HCT116 (cell line): ENCODE results near the gene METTL25B. TPM values are rescaled to one million over a fixed set of nuclear protein-coding genes. Genes with fewer than 3 reads are reported as not detected.

Experiments used
- ATAC-seq: fragments of 200-7000 bp; cut with Tn5 transposase; 2 replicates; pipeline ENCODE4 v1.9.1; 2020; ENCODE audit warnings: mild to moderate bottlenecking, moderate library complexity
- BruUV-seq: library from RNA; stranded (reverse); fragments of 400-500 nt; replicated peaks from 2 replicates; lab custom pipeline; 2021; lab: Mats Ljungman, UMichigan
- CTCF ChIA-PET: fragments of 300-600 bp; sonication (Branson Sonifier 250); formaldehyde crosslinking; loops from one replicate; lab custom pipeline; 2021; ENCODE audit warnings: antibody characterized with exemption; lab: Charles Lee
- POLR2A ChIA-PET: fragments of 300-600, 350-600 bp; sonication (Branson Sonifier 250); formaldehyde crosslinking; loops from one replicate; lab custom pipeline; 2021; ENCODE audit warnings: antibody characterized with exemption; lab: Charles Lee
- RAD21 ChIA-PET, 2 experiments: fragments of 300-600 bp; sonication (Branson Sonifier 250); formaldehyde crosslinking; loops; one replicate each; lab custom pipeline; 2023; ENCODE audit warnings: low total read pairs in 2 of 2; ENCODE audit not compliant: uncharacterized antibody in 2 of 2, unreplicated experiment in 2 of 2, low non-redundant PET in 1 of 2; lab: Charles Lee
- DNase-seq: peaks from one replicate; pipeline ENCODE4 v3.0.0-alpha.2; 2010; ENCODE audit warnings: low read depth, low spot score
- H2AFZ ChIP-seq: fragments of 200-600 bp; shearing (Covaris generic), sonication (generic); 2 replicates; pipeline ENCODE4 v1.6.1; 2017; ENCODE audit warnings: low read depth, mixed run types, mixed read lengths, antibody characterized with exemption, low read length; ENCODE audit not compliant: poor library complexity, severe bottlenecking
- H3K27ac ChIP-seq: 2 replicates; pipeline ENCODE4 v1.5.1; 2012; ENCODE audit warnings: low read depth, low read length
- H3K27me3 ChIP-seq: fragments of 200-600 bp; sonication (generic); 2 replicates; pipeline ENCODE4 v1.6.1; 2016; ENCODE audit warnings: mixed run types, low read length, mixed read lengths; ENCODE audit not compliant: insufficient read depth
- H3K36me3 ChIP-seq, 2 experiments: fragments of 200-500 bp in 1 of 2; fragments of 200-600 bp in 1 of 2; sonication (Bioruptor generic) in 1 of 2; sonication (generic) in 1 of 2; 2 replicates each; pipeline versions ENCODE4 v1.5.1 to v1.6.1; 2014 to 2016; ENCODE audit warnings: low read length in 2 of 2, inconsistent platforms in 1 of 2, mixed read lengths in 1 of 2, mixed run types in 1 of 2; ENCODE audit not compliant: insufficient read depth in 2 of 2, control insufficient read depth in 1 of 2
- H3K4me1 ChIP-seq, 2 experiments: fragments of 200-600 bp in 1 of 2; sonication (generic) in 1 of 2; 2 replicates each; pipeline versions ENCODE4 v1.5.1 to v1.6.1; 2012 to 2017; ENCODE audit warnings: low read length in 2 of 2, inconsistent platforms in 1 of 2, mild to moderate bottlenecking in 1 of 2, mixed read lengths in 1 of 2, mixed run types in 1 of 2, moderate library complexity in 1 of 2; ENCODE audit not compliant: insufficient read depth in 2 of 2, control insufficient read depth in 1 of 2
- H3K4me2 ChIP-seq: fragments of 200-600 bp; sonication (generic); 2 replicates; pipeline ENCODE4 v1.6.1; 2017; ENCODE audit warnings: mixed run types, low read length, mixed read lengths
- H3K4me3 ChIP-seq, 2 experiments: fragments of 200-600 bp in 1 of 2; sonication (generic) in 1 of 2; replicated peaks in 1 of 2; 2 replicates each; pipeline ENCODE4 v1.5.1; 2011 to 2016; ENCODE audit warnings: low read length in 2 of 2, control low read depth in 1 of 2, low read depth in 1 of 2, mild to moderate bottlenecking in 1 of 2, mixed read lengths in 1 of 2, mixed run types in 1 of 2
- H3K79me2 ChIP-seq: fragments of 200-600 bp; sonication (generic); 2 replicates; pipeline ENCODE4 v1.6.1; 2017; ENCODE audit warnings: mild to moderate bottlenecking, mixed run types, low read length, moderate library complexity, mixed read lengths; ENCODE audit not compliant: insufficient read depth
- H3K9ac ChIP-seq: fragments of 200-600 bp; sonication (generic); 2 replicates; pipeline ENCODE4 v1.6.1; 2016; ENCODE audit warnings: low read length, mixed read lengths
- H3K9me2 ChIP-seq: fragments of 200-600 bp; sonication (generic), shearing (Covaris generic); 2 replicates; pipeline ENCODE4 v1.6.1; 2017; ENCODE audit warnings: mixed run types, mild to moderate bottlenecking, moderate library complexity; ENCODE audit not compliant: insufficient read depth
- H3K9me3 ChIP-seq, 2 experiments: fragments of 200-500 bp in 1 of 2; fragments of 200-600 bp in 1 of 2; sonication (Bioruptor generic) in 1 of 2; sonication (generic) in 1 of 2; 2 replicates each; pipeline ENCODE4 v1.6.1; 2014 to 2017; ENCODE audit warnings: low read length in 2 of 2, mixed read lengths in 2 of 2, inconsistent platforms in 1 of 2, low read depth in 1 of 2, mild to moderate bottlenecking in 1 of 2, mixed run types in 1 of 2, moderate library complexity in 1 of 2; ENCODE audit not compliant: control insufficient read depth in 1 of 2, insufficient read depth in 1 of 2
- H4K20me1 ChIP-seq: fragments of 200-600 bp; sonication (generic), shearing (Covaris generic); 2 replicates; pipeline ENCODE4 v1.6.1; 2017; ENCODE audit warnings: mixed run types, mild to moderate bottlenecking, moderate library complexity; ENCODE audit not compliant: insufficient read depth
- CBX3 ChIP-seq: IDR thresholded peaks from 2 replicates; pipeline ENCODE4 v1.6.1; 2012; ENCODE audit warnings: low read depth
- ELF1 ChIP-seq: IDR thresholded peaks from 2 replicates; pipeline ENCODE4 v1.6.1; 2012; ENCODE audit warnings: low read depth, borderline replicate concordance
- POLR2A ChIP-seq: IDR thresholded peaks from 2 replicates; pipeline ENCODE4 v1.7.0; 2011; ENCODE audit warnings: borderline replicate concordance; ENCODE audit not compliant: insufficient read depth, insufficient read length; ENCODE audit errors: extremely low read depth
- POLR2AphosphoS5 ChIP-seq: IDR thresholded peaks from 2 replicates; pipeline ENCODE4 v1.6.1; 2011; ENCODE audit warnings: mild to moderate bottlenecking, low read depth, low read length, moderate library complexity
- RAD21 ChIP-seq: IDR thresholded peaks from 2 replicates; pipeline ENCODE4 v1.6.1; 2012; ENCODE audit warnings: low read depth, mild to moderate bottlenecking
- SIN3A ChIP-seq: IDR thresholded peaks from 2 replicates; pipeline ENCODE4 v1.6.1; 2012; ENCODE audit warnings: low read depth
- SRF ChIP-seq: IDR thresholded peaks from 2 replicates; pipeline ENCODE4 v1.6.1; 2012; ENCODE audit warnings: low read depth
- TCF7L2 ChIP-seq: IDR thresholded peaks from 2 replicates; pipeline ENCODE4 v1.7.0; 2011; ENCODE audit warnings: borderline replicate concordance, inconsistent platforms; ENCODE audit not compliant: insufficient read depth, insufficient read length; ENCODE audit errors: extremely low read depth
- YY1 ChIP-seq: IDR thresholded peaks from 2 replicates; pipeline ENCODE4 v1.6.1; 2011; ENCODE audit warnings: low read length, low read depth, moderate library complexity, mild to moderate bottlenecking; ENCODE audit not compliant: insufficient replicate concordance; ENCODE audit errors: extremely low read depth
- ZFX ChIP-seq: fragments of 450-650 bp; IDR thresholded peaks from 2 replicates; pipeline ENCODE4 v1.6.1; 2017
- intact Hi-C: fragments of 100-400 bp; cut with micrococcal nuclease; formaldehyde crosslinking; loops from 2 replicates; pipeline ENCODE4 v1.10.0; 2022
- total RNA-seq: library from RNA; stranded (reverse); gene quantifications from one replicate; pipeline ENCODE4 v1.2.1, GENCODE V29; 2021; ENCODE audit not compliant: unreplicated experiment
- TF ChIP-seq, protein P1 (sequence below): IDR thresholded peaks from 2 replicates; pipeline ENCODE4 v1.6.1; 2011; ENCODE audit warnings: mild to moderate bottlenecking, low read length, moderate library complexity; ENCODE audit not compliant: insufficient replicate concordance; ENCODE audit errors: extremely low read depth

METTL25B gene
- total RNA-seq, 1 experiment from 2014 or later: 36.5 TPM

DNA sequence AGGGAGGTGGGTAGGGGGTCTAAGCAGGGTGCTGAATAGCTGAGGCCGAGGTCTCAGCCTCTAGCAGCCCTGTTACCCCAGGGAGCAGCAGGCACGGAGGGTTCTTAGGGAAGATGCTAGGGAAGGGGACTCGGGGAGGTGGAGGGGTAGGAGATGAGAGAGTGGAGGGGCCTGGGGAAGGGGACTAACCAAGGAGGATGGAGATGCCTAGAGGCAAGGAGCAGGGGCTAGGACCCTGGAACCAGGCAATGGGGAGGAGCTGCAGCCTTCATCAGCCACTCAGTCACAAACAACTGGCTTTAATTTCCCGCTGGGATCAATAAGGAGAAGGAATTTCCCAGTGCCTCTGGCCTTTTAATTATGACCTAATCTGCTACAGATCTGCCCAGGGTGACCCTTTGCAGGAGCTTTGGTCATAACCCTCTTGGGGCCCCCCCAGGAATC is 20.0 kb upstream of the METTL25B start:
- no peaks in the 10 kb centered on the region for H3K9me2 ChIP-seq
- ChIA-PET RAD21 (interaction anchor here (0.9 to 1.6 kb wide), 2 partner anchors 18 kb away, joined by 3 to 5 read pairs; no protein-coding TSS in a partner anchor), POLR2A (interaction anchor here (1.3 kb wide), 1 partner anchor 19 kb away, joined by 4 read pairs; no protein-coding TSS in a partner anchor), CTCF (interaction anchor here (0.9 to 14.7 kb wide), 4 partner anchors 10 to 151 kb away, joined by 3 to 310 read pairs (median 31); partner anchors contain the start of genes ISG20L2 and METTL25B)
- ATAC-seq (no peak), DNase-seq (no peak)
- H3K9me3 ChIP-seq: no peaks in the 10 kb centered on the region
- H3K36me3 ChIP-seq: no peaks in the 10 kb centered on the region
- no peaks in the 10 kb centered on the region for H4K20me1 ChIP-seq
- no peaks in the 10 kb centered on the region for H3K27me3 ChIP-seq
- peaks cover 17% of the 10 kb centered on the region for H3K79me2 ChIP-seq
- H3K4me2 ChIP-seq: peak overlapping the region; percentile 85
- peak overlapping the region; percentile 66 for H3K27ac ChIP-seq
- TF ChIP-seq YY1 (no peak), RAD21 (no peak), ELF1 (no peak), TCF7L2 (no peak), SRF (no peak), POLR2A (no peak), CBX3 (no peak), ZFX (no peak), SIN3A (no peak), POLR2AphosphoS5 (no peak)
- TF ChIP-seq, protein P1, sequence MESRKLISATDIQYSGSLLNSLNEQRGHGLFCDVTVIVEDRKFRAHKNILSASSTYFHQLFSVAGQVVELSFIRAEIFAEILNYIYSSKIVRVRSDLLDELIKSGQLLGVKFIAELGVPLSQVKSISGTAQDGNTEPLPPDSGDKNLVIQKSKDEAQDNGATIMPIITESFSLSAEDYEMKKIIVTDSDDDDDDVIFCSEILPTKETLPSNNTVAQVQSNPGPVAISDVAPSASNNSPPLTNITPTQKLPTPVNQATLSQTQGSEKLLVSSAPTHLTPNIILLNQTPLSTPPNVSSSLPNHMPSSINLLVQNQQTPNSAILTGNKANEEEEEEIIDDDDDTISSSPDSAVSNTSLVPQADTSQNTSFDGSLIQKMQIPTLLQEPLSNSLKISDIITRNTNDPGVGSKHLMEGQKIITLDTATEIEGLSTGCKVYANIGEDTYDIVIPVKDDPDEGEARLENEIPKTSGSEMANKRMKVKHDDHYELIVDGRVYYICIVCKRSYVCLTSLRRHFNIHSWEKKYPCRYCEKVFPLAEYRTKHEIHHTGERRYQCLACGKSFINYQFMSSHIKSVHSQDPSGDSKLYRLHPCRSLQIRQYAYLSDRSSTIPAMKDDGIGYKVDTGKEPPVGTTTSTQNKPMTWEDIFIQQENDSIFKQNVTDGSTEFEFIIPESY: no peak
- H2AFZ ChIP-seq: no peak overlapping the region
- peaks cover 87 to 100% of the 10 kb centered on the region in 2 experiments for H3K4me1 ChIP-seq
- H3K9ac ChIP-seq: peak overlapping the region; percentile 37
- intact Hi-C loops: no loop called here
- no peak overlapping the region for H3K4me3 ChIP-seq
- BruUV-seq: no TSS peak
